B cell (primary cell): ENCODE results near the gene ZNF3. TPM values are rescaled to one million over a fixed set of nuclear protein-coding genes. Genes with fewer than 3 reads are reported as not detected.

ENCODE experiments used
- ATAC-seq: fragments of 200-7000 bp; cut with Tn5 transposase; one replicate; pipeline ENCODE4 v1.10.0; 2021; ENCODE audit warnings: low read depth, mild to moderate bottlenecking, moderate number of reproducible peaks, moderate library complexity
- CTCF ChIA-PET: fragments of 350-600 bp; sonication (Branson Sonifier 250); formaldehyde crosslinking; loops from one replicate; lab custom pipeline; 2021; ENCODE audit warnings: antibody characterized with exemption, inconsistent platforms; lab: Charles Lee
- POLR2A ChIA-PET: fragments of 350-600 bp; sonication (Branson Sonifier 250); formaldehyde crosslinking; loops from one replicate; lab custom pipeline; 2021; ENCODE audit warnings: antibody characterized with exemption; lab: Charles Lee
- DNase-seq: peaks from one replicate; pipeline ENCODE4 v3.0.0; 2013
- H2AFZ ChIP-seq: 2 replicates; pipeline ENCODE4 v1.6.1; 2012; ENCODE audit warnings: mild to moderate bottlenecking, low read depth, low read length; ENCODE audit not compliant: insufficient read depth, poor library complexity, severe bottlenecking
- H3K27ac ChIP-seq, 2 donors: 1 replicate in 1 of 2; 2 replicates in 1 of 2; pipeline ENCODE4 v1.5.1; 2012 to 2013; ENCODE audit warnings: low read length in 2 of 2, mild to moderate bottlenecking in 2 of 2, moderate library complexity in 1 of 2
- H3K27me3 ChIP-seq, 4 experiments: fragments of 200-600 bp in 1 of 4; sonication (generic) in 1 of 4; replicated peaks in 1 of 4; 1 replicate in 2 of 4; 2 replicates in 2 of 4; pipeline versions ENCODE4 v1.6.1 to v1.7.0; 2013 to 2016; ENCODE audit warnings: low read length in 3 of 4, mild to moderate bottlenecking in 2 of 4, mixed read lengths in 1 of 4, moderate library complexity in 1 of 4; ENCODE audit not compliant: insufficient read depth in 4 of 4, control insufficient read depth in 3 of 4; ENCODE audit errors: control extremely low read depth in 1 of 4
- H3K36me3 ChIP-seq, 2 experiments: replicated peaks in 1 of 2; 1 replicate in 1 of 2; 2 replicates in 1 of 2; pipeline versions ENCODE4 v1.6.1 to v1.7.1; 2013; ENCODE audit warnings: low read length in 1 of 2; ENCODE audit not compliant: insufficient read depth in 2 of 2, control insufficient read depth in 1 of 2; ENCODE audit errors: control extremely low read depth in 1 of 2, extremely low read depth in 1 of 2
- H3K4me1 ChIP-seq, 2 donors: fragments of 200-600 bp in 1 of 2; sonication (generic) in 1 of 2; 1 replicate in 1 of 2; 2 replicates in 1 of 2; pipeline versions ENCODE4 v1.5.1 to v1.6.1; 2013 to 2017; ENCODE audit warnings: low read length in 2 of 2; ENCODE audit not compliant: control insufficient read depth in 2 of 2, insufficient read depth in 2 of 2
- H3K4me2 ChIP-seq: replicated peaks from 2 replicates; pipeline ENCODE3; 2012; ENCODE audit warnings: mild to moderate bottlenecking, low read depth, low read length; ENCODE audit not compliant: poor library complexity, severe bottlenecking
- H3K4me3 ChIP-seq, 5 experiments: fragments of 200-600 bp in 1 of 5; sonication (generic) in 1 of 5; 1 replicate in 3 of 5; 2 replicates in 2 of 5; pipeline versions ENCODE4 v1.5.1 to v1.7.0; 2011 to 2016; ENCODE audit warnings: low read length in 4 of 5, mild to moderate bottlenecking in 4 of 5, low read depth in 2 of 5, control low read depth in 1 of 5, moderate library complexity in 1 of 5; ENCODE audit not compliant: insufficient read depth in 1 of 5; ENCODE audit errors: control extremely low read depth in 1 of 5, extremely low read depth in 1 of 5
- H3K79me2 ChIP-seq: fragments of 200-600 bp; sonication (generic); one replicate; pipeline ENCODE4 v1.6.0; 2016; ENCODE audit warnings: low read length; ENCODE audit not compliant: control insufficient read depth, insufficient read depth
- H3K9ac ChIP-seq: fragments of 200-600 bp; sonication (generic); 2 replicates; pipeline ENCODE4 v1.6.1; 2017; ENCODE audit warnings: mild to moderate bottlenecking, low read length, moderate library complexity
- H3K9me3 ChIP-seq, 3 donors: one replicate each; pipeline versions ENCODE4 v1.6.1 to v1.7.1; 2013; ENCODE audit warnings: low read length in 2 of 3; ENCODE audit not compliant: control insufficient read depth in 2 of 3, insufficient read depth in 1 of 3; ENCODE audit errors: control extremely low read depth in 1 of 3
- H4K20me1 ChIP-seq: 2 replicates; pipeline ENCODE4 v1.6.0; 2012; ENCODE audit warnings: mild to moderate bottlenecking, low read length; ENCODE audit not compliant: insufficient read depth, control insufficient read depth, poor library complexity, severe bottlenecking
- H3K27ac Mint-ChIP-seq: one replicate; pipeline ENCODE4 v1.8.0; 2021; ENCODE audit warnings: mixed read lengths
- H3K27me3 Mint-ChIP-seq: one replicate; pipeline ENCODE4 v1.8.0; 2021; ENCODE audit warnings: mixed read lengths
- H3K4me1 Mint-ChIP-seq: one replicate; pipeline ENCODE4 v1.8.0; 2021; ENCODE audit warnings: mixed read lengths
- H3K4me3 Mint-ChIP-seq: one replicate; pipeline ENCODE4 v1.8.0; 2021; ENCODE audit warnings: mixed read lengths
- H3K9me3 Mint-ChIP-seq: one replicate; pipeline ENCODE4 v1.8.0; 2022; ENCODE audit warnings: mixed read lengths; ENCODE audit not compliant: insufficient read depth
- EZH2 ChIP-seq: IDR thresholded peaks from 2 replicates; pipeline ENCODE4 v1.6.1; 2012; ENCODE audit warnings: borderline replicate concordance, low read depth, mild to moderate bottlenecking, moderate library complexity, low read length; ENCODE audit not compliant: insufficient read depth, poor library complexity, severe bottlenecking
- WGBS: methylation state at CpG from one replicate; pipeline ENCODE4 v1.1.5; 2013; ENCODE audit warnings: missing lambda C conversion rate; ENCODE audit not compliant: insufficient coverage; 5-methylcytosine and 5-hydroxymethylcytosine counted together
- intact Hi-C: fragments of 100-400 bp; cut with micrococcal nuclease; formaldehyde crosslinking; loops from one replicate; pipeline ENCODE4 v1.10.0; 2022
- polyA plus RNA-seq: library from polyadenylated mRNA; depleted of rRNA; stranded (reverse); fragments of >200 nt; gene quantifications from 2 replicates; pipeline ENCODE4 v1.2.3, GENCODE V29; 2012
- total RNA-seq, 2 donors: library from RNA; stranded (reverse); fragments of 120-200 nt in 1 of 2; gene quantifications; 1 replicate in 1 of 2; 2 replicates in 1 of 2; pipeline versions ENCODE4 v1.2.3 to v1.2.4, GENCODE V29; 2013 to 2022
- TF ChIP-seq, protein P1 (sequence below): fragments of 200-600 bp; IDR thresholded peaks from one replicate; pipeline ENCODE4 v1.8.0; 2022; ENCODE audit warnings: antibody characterized with exemption, mild to moderate bottlenecking

ZNF3 gene
- total and polyA plus RNA-seq, 2 donors (not counting 1 experiment from before 2014, with no cell fraction given) = 19.2 to 44.8 TPM

- WGBS = 98% methylated on average over 5 of the region's 7 CpGs
Measured at GRCh38 chr7:100079024-100079560, 2.4 kb downstream of the ZNF3 start.

DNA sequence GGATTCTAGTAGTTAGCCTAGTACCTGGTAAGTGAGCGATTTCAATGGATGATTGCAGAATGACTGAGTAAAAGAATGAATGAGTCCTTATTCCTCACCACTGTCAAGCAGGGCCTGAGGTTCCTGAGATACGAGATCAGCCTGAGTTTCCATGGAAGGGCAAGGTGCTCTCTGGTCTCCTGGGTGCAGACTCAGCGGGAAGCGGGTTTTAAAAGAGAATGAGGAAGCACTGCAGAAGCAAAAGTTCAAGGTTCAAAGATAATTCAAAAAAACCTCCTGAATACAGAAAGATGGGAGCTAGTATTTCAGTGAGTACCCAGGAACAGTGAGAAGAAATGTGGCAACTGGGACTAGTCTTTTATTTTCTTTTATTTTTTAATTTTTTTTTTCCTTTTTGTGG lies 4.3 kb downstream of the ZNF3 start:
- H3K27ac ChIP-seq = no peak overlapping the region
- H2AFZ ChIP-seq = no peak overlapping the region
- H3K4me3 Mint-ChIP-seq = no peak overlapping the region
- no peaks in the 10 kb centered on the region for H3K27me3 ChIP-seq
- WGBS = 100% methylated on average over 2 of the region's 4 CpGs
- CTCF ChIA-PET = no interaction called here
- ATAC-seq (no peak), DNase-seq (no peak)
- H3K79me2 ChIP-seq = peaks cover 29% of the 10 kb centered on the region
- intact Hi-C loops = no loop called here
- no peak overlapping the region for H3K27ac Mint-ChIP-seq
- peaks cover 29% of the 10 kb centered on the region for H4K20me1 ChIP-seq
- no peaks in the 10 kb centered on the region for H3K27me3 Mint-ChIP-seq
- no peak overlapping the region for H3K9ac ChIP-seq
- H3K4me1 ChIP-seq = peaks cover 8 to 13% of the 10 kb centered on the region in 2 donors
- peaks cover 0 to 14% (median 3%) of the 10 kb centered on the region in 3 donors for H3K9me3 ChIP-seq
- TF ChIP-seq EZH2 = no peak
- TF ChIP-seq, protein P1, sequence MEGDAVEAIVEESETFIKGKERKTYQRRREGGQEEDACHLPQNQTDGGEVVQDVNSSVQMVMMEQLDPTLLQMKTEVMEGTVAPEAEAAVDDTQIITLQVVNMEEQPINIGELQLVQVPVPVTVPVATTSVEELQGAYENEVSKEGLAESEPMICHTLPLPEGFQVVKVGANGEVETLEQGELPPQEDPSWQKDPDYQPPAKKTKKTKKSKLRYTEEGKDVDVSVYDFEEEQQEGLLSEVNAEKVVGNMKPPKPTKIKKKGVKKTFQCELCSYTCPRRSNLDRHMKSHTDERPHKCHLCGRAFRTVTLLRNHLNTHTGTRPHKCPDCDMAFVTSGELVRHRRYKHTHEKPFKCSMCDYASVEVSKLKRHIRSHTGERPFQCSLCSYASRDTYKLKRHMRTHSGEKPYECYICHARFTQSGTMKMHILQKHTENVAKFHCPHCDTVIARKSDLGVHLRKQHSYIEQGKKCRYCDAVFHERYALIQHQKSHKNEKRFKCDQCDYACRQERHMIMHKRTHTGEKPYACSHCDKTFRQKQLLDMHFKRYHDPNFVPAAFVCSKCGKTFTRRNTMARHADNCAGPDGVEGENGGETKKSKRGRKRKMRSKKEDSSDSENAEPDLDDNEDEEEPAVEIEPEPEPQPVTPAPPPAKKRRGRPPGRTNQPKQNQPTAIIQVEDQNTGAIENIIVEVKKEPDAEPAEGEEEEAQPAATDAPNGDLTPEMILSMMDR = no peak
- H3K4me1 Mint-ChIP-seq = peaks cover 24% of the 10 kb centered on the region
- no peak overlapping the region for H3K4me3 ChIP-seq
- H3K36me3 ChIP-seq = peaks cover 12 to 57% of the 10 kb centered on the region in 2 experiments
- peaks cover 3% of the 10 kb centered on the region for H3K9me3 Mint-ChIP-seq
- POLR2A ChIA-PET = interaction anchor here (0.6 kb wide), 1 partner anchor 747 kb away, joined by 3 read pairs; no protein-coding TSS in a partner anchor
- H3K4me2 ChIP-seq = no peak overlapping the region

More at GRCh38 chr7:100079024-100079560, 2.4 kb downstream of the ZNF3 start:
- intact Hi-C loops = no loop called here
- H3K27me3 ChIP-seq = no peaks in the 10 kb centered on the region
- ChIA-PET CTCF (interaction anchor here (0.7 kb wide), 1 partner anchor 775 kb away, joined by 3 read pairs; no protein-coding TSS in a partner anchor), POLR2A (no interaction called here)
- Mint-ChIP-seq H3K4me1 (peaks cover 32% of the 10 kb centered on the region), H3K4me3 (peak overlapping the region; percentile 61), H3K27me3 (no peaks in the 10 kb centered on the region), H3K9me3 (no peaks in the 10 kb centered on the region), H3K27ac (peak overlapping the region; percentile 53)
- H3K4me3 ChIP-seq = no peak overlapping the region
- H3K4me2 ChIP-seq = no peak overlapping the region
- peaks cover 29% of the 10 kb centered on the region for H3K79me2 ChIP-seq
- TF ChIP-seq, protein P1 = no peak
- TF ChIP-seq EZH2 = no peak
- H4K20me1 ChIP-seq = peaks cover 29% of the 10 kb centered on the region
- H3K4me1 ChIP-seq = peaks cover 16 to 24% of the 10 kb centered on the region in 2 donors
- no peaks in the 10 kb centered on the region for H3K9me3 ChIP-seq
- DNase-seq = no peak
- H3K9ac ChIP-seq = no peak overlapping the region
- H3K27ac ChIP-seq = no peak overlapping the region
- no peak for ATAC-seq
- H3K36me3 ChIP-seq = peaks cover 10 to 38% of the 10 kb centered on the region in 2 experiments
- H2AFZ ChIP-seq = no peak overlapping the region
